HG02610 (cell line): Measurements from ENCODE around the gene SLC22A5.
"Not testable (repeated sequence)": the region's sequence is repeated elsewhere in the genome, so short reads cannot be mapped to it uniquely, and the experiment has no call there.

Experiments used
- ATAC-seq: cut with Tn5 transposase; IDR thresholded peaks from one replicate; pipeline ENCODE4 v1.9.1; 2021; ENCODE audit warnings: mild to moderate bottlenecking, moderate library complexity; ENCODE audit not compliant: unreplicated experiment

Gene SLC22A5

DNA sequence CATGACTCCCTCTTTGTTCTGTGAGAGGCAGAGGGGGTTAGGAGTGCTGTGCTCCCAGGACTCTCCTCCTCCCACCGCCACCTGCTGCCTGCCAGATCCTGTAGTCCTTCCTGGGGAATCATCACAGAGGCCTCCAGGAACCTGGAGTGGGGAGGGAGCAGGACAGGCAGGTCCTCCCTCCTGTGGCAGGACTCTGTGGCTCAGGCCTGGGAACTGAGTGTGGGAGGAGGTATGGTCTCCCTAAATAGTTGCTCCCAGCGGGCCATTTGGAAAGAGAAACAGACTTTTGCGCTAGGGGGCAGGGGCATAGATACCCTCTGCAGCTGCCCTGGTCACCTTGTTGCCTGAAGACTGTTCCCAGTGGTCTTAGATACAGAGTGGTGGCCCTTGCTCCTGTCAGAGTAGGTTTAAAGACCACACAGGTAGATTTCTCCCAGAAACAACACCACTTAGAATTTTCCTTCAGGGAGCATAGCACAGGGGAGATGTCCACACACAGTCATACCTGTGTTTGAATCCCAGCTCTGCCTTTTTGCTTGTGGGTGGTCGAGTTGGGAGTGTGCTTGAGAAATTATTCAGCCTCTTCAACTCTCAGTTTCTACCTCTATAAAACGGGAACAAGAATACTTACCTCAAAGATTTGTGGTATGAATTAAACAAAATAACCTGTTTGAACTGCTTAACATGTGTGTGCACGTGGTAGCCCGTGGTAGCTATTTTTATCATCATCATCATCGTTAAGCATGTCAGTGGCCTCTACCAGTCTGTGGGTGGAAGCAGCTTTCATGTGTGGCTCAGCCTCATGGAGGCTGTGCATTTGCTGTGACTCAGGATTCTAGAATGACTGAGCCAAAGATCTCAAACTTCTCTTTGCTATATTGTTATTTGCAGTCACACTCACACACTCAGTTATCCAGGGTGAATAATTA is 55.8 kb downstream of the SLC22A5 start:
- peak; percentile 58 for ATAC-seq

GRCh38 chr5:132425975-132426524 is 56.5 kb downstream of the SLC22A5 start:
- ATAC-seq = no peak

DNA sequence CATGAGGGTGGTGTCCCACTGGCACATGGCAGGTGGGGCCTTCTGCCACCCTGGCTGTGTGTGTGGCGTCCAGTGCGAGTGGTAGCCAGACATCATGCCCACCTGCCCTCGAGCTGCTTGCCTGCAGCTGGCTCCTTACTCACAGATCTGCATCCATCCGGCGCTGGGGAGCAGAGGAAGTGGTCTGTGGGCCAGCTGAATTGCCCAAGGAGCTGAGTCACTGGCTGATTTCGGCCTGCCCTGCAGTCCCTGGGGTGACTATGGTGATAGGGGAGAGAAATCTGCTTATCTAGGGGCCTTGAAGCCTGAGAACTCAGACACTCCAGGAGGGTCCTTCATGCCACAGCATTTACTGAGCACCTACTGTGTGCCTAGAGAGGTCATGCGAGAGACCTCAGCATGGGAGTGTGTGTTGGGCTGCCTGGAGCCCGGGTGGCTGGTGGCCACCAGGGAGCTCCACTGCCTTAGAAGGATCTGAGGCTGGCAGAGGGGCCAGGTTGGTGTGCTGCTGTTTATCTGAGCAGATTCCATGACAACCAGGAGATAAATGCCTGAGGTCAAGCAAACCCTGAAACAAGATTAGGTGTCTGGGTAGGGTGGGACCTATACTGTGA is 57.1 kb downstream of the SLC22A5 start:
- ATAC-seq = peak; percentile 31

GRCh38 chr5:132427281-132428146 is 58.0 kb downstream of the SLC22A5 start:
- no peak for ATAC-seq

DNA sequence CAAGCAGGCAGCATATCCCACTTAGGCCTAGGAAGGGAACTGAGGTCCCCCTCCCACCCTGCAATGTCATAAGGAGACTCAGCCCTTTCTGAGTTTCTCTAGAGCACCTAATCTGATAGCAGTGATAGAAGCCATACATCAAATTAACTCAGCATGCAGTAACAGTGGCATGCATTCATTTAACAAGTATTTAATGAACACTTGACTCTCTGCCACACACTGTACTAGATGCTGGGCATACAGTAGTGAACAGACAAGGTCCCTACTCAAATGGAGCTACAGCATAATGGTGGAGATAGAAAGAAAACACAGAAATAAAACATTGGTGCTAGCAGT is 58.6 kb downstream of the SLC22A5 start:
- no peak for ATAC-seq

DNA sequence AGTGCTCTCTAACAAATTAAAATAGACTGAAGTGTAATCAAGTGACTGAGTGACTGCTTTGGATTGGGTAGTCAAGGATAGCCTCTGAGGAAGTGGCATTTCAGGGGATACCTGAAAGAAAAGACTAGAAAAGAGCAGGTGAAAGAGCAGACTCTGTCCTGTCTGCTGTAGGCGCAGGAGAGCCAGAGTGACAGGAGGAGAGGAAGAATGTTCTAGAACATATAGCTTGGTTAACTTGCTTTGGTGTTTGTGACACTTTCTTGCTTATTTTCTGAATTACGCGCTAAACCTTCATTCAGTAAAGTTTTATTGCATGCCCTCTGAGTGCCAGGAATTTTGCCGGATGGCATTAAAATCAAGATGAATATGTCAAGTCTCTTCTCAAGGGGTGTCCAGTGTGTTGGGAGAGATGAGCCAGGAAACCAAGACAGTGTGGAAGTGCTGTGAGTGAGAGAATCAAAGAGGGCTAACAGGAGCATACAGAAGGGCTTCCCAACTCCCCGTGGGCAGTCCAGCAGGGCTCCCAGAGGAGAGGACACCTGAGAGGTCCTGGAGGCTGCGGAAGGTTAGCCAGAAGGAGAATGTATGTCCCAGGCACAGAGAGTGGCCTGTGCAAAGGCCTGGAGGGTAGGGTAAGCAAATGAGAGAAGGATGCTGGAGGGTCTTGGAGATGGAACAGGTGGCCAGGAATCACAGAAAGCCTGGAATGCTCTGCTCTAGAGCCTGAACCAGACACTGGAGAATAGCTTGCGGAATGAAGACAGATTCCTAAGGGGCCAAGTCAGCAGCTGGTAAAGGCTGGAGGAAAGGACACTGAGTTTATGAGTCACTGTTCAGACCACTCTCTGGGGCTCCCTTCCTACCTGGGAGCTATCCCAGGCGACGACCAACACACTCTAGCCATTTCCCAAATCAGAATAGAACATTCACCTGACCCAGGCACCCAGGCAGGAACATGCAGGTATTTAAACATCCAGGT is 59.3 kb downstream of the SLC22A5 start:
- ATAC-seq = no peak

DNA sequence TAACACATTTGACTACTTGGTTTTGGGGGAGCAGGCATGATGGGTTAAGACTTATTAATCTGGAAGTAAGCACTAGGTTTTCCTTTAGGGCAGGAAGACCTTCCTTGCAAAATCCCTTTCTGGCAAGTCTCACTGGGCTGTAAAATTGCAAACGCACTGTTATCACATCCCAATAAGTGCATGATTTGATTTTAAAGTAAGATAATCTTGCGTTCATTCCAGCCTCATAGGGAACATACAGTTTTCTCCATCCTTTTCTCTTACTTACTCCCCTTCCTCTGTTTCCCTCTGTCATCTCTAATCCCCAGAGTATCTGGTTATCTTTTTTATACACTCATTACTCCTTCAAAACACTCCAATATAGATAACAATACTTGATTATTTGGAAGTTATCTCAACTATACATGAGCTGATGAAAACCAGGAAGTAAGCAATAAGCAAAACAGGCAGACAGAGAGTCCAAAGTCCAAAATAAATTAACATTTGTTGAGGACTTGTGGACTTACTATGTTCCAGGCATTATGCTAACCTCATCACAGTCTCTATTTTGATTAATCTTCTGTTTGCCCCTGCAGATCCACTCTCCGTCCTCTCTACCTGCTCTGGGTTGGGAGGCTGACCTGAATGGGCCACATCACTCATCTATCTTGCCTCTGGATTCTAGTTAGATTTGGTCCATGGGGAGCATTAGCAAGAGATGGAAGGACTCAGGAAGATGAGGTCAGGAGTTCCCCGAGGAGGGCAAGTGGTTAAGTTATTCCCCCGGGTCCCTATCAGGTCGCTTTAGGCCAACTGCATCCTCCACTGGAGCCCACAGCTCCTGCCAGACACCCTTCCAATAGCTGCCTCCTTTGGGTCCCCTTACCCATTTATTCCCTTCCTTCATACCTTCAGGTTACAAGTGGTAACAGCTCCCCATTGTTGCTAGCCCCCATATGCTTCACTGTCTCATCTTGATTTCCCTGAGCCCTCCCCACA is 60.2 kb downstream of the SLC22A5 start:
- no peak for ATAC-seq

DNA sequence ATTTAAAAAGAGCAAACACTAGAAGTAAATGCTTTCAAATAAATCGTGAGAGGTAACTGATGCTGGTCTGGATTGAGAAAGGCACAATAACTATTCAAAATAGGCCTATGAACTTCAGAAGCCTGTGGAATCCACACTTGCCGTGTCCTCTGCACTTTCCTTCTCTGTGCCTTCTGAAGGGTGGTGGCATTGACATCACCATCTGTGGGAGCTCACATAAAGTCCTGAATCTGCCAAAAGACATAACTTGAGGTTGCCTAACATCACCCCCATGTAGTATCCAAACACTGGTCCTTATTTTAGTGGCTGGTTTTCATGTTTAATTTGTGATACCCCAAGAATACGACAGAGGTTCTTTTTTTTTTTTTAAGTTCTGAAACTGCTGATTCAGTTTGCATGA is 61.2 kb downstream of the SLC22A5 start:
- ATAC-seq = no peak

DNA sequence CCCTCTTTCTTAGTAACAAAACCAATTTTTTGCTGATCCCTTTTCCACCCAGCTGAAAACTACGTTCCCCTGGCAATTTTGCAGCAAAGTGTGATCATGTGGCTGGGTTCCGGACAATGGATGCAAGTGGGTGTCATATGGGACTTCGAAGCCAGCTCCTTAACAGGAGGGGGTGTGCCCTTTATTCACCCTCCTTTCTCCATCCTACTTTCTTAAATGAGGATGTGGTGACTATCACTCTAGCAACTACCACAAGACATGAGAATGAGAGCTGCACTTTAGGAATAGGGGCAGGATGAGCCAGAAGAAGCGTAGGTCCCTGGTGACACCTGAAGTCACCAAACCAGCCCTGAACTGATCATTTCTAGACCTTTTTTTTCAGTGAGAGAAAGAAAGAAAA is 62.1 kb downstream of the SLC22A5 start:
- ATAC-seq = no peak

GRCh38 chr5:132433141-132433540 is 63.6 kb downstream of the SLC22A5 start:
- no peak for ATAC-seq

- no peak for ATAC-seq
Observed at GRCh38 chr5:132434416-132435286, 65.1 kb downstream of the SLC22A5 start.

- ATAC-seq = no peak
Observed at GRCh38 chr5:132435447-132435846, 65.9 kb downstream of the SLC22A5 start.

GRCh38 chr5:132435886-132436285 is 66.4 kb downstream of the SLC22A5 start:
- ATAC-seq = no peak

GRCh38 chr5:132436936-132437335 is 67.4 kb downstream of the SLC22A5 start:
- peak; percentile 3 for ATAC-seq

DNA sequence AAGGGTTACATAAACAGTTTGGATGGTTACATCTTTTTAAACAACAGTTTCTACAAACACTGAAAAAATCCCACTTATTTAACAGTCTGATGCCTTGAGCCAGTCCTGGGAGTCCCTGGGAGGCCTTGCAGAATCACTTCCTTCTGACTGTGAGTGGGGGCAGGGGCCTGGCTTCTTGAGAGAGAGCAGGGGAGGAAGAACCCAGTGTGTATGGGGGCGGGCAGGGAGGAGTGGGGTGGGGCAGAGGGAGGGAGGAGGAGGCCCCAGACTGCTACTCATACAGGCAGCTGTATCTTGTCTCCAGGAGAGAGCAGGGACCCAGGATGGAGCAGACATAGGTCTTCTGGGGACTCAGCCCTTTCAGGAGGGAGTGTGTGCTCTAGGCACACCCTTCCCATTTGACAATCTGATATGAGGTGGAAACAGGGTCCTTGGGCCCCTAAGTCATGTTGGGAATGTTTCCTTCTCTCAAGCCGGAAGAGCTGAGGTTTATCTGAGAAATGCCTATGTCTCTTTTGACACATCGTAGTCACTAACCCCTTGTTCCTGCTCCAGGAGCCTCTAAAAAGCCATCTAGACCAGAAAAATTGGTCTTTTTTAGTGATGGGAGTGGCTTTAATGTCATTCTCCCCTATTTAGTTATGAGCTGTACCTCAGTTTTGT is 68.2 kb downstream of the SLC22A5 start:
- peak; percentile 72 for ATAC-seq

DNA sequence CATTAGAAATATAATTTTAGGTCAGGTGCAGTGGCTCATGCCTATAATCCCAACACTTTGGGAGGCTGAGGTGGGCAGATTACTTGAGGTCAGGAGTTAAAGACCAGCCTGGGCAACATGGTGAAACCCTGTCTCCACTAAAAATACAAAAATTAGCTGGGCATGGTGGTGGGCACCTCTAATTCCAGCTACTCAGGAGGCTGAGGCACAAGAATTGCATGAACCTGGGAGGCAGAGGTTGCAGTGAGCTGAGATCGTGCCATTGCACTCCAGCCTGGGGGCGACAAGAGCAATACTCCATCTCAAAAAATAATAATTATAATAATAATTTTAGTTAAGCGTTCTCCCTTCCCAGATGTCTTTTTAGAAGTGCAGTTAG is 68.7 kb downstream of the SLC22A5 start:
- ATAC-seq = not testable (repeated sequence)

DNA sequence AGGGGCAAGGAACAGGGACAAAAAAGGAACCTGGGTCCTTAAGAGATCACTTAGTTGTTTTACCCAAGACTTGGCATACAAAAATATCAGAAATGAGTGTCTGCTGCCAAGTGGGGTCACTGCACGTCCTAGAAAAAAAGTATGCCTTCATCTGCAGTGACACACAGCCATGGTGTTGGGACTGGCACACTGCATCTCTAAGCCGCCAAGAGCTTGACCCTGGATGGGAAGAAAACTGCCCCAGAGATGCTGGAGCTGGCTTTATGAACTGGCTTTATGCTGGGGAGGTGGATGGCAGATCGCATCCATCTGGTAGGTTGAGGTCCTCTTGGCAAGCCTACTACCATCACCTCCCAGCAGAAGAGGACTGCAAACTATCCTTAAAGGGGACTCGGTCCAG is 69.4 kb downstream of the SLC22A5 start:
- no peak for ATAC-seq
